Right cardiac atrium (tissue), 5 donors: Measurements from ENCODE around the gene NEURL3. TPM values are rescaled to one million over a fixed set of nuclear protein-coding genes. Genes with fewer than 3 reads are reported as not detected.
A peak's percentile ranks its signal among the peaks of the same experiment; 100 is the strongest.
"Not testable (repeated sequence)": the region's sequence is repeated elsewhere in the genome, so short reads cannot be mapped to it uniquely, and the experiment has no call there.

Source experiments
- ATAC-seq, 2 donors: fragments of 200-7000 bp; cut with Tn5 transposase; one replicate each; pipeline versions ENCODE4 v1.8.0 to v1.9.1; 2020; ENCODE audit warnings: moderate library complexity in 2 of 2, mild to moderate bottlenecking in 1 of 2
- DNase-seq, 3 donors: peaks; one replicate each; pipeline ENCODE4 v3.0.0-alpha.2; 2020
- H3K27ac ChIP-seq: one replicate; pipeline ENCODE4 v1.5.1; 2013; ENCODE audit warnings: mild to moderate bottlenecking, low read length, control low read depth, moderate library complexity
- H3K27me3 ChIP-seq: one replicate; pipeline ENCODE4 v1.6.1; 2013; ENCODE audit not compliant: control insufficient read depth, insufficient read depth
- H3K4me1 ChIP-seq: one replicate; pipeline ENCODE4 v1.6.1; 2013; ENCODE audit warnings: low read length; ENCODE audit not compliant: control insufficient read depth, insufficient read depth
- H3K4me3 ChIP-seq: one replicate; pipeline ENCODE4 v1.5.1; 2013; ENCODE audit warnings: low read length, control low read depth
- H3K9me3 ChIP-seq: one replicate; pipeline ENCODE4 v1.6.1; 2013; ENCODE audit warnings: low read length; ENCODE audit not compliant: control insufficient read depth
- WGBS: extraction: QIAGEN DNeasy Blood & Tissue Kit; methylation state at CpG from one replicate; pipeline ENCODE4 v1.1.7; 2013; 5-methylcytosine and 5-hydroxymethylcytosine counted together
- intact Hi-C, 4 donors: fragments of 100-400 bp; cut with DNase I; formaldehyde crosslinking; loops; one replicate each; pipeline versions ENCODE4 v1.11.0 to v1.14.0; 2022 to 2023
- polyA plus RNA-seq: library from polyadenylated mRNA; stranded (reverse); fragments of 200-250 nt; gene quantifications from one replicate; pipeline ENCODE4 v1.2.3, GENCODE V29; 2013
- total RNA-seq, 4 donors: library from RNA; stranded (reverse); fragmentation: NEBNext Ultra II Directional; extraction: Animal tissue kit (Norgen Biotek cat#: 25700); gene quantifications; one replicate each; pipeline ENCODE4 v1.2.1, GENCODE V29; 2021
- donor health status: healthy with polysubstance abuse.
- donor health status: DM: no; HTN: yes; CAD: no.
- donor health status: DM: no; HTN: no; CAD: no.
- donor health status: DM: no; HTN: yes; CAD: no; lungs with severe emphysema.
- donor health status: DM: yes; HTN: yes; CAD: no.

Gene NEURL3
- total and polyA plus RNA-seq, 5 donors: 0.07 to 0.20 (median 0.15) TPM; not detected in 2

DNA sequence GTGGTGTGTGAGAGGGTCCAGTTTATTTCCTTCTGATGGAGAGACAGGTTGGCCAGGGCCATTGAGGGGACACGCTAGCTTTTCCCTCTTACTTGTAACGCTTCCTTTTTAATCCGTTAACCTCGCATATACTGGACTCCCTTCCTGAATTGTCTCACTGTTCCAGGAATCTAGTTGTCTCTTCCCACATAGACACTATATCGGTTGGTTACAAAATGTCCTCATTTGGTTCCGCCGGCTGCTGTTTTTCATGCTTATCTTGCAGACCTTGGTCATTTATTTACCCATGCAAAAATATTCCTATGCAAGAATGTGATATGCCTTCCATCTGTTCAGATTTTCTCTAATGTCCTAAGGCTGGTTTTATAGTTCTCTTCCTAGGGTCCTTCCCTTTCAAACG lies 35.0 kb downstream of the NEURL3 start:
- no peaks in the 10 kb centered on the region for H3K9me3 ChIP-seq
- no peaks in the 10 kb centered on the region for H3K27me3 ChIP-seq
- intact Hi-C loops: loop anchor here in 1 of 4 donors (5.0 kb wide), 1 partner anchor 37 kb away; the partner anchor contains the start of gene NEURL3
- H3K27ac ChIP-seq: no peak overlapping the region
- DNase-seq: no peak
- peak; percentile 38 to 52 for ATAC-seq
- no peaks in the 10 kb centered on the region for H3K4me1 ChIP-seq
- peak overlapping the region; percentile 6 for H3K4me3 ChIP-seq
- 42% methylated on average over 8 of the region's 8 CpGs for WGBS

GRCh38 chr2:96468904-96469303 lies 36.3 kb downstream of the NEURL3 start:
- no peaks in the 10 kb centered on the region for H3K4me1 ChIP-seq
- ATAC-seq (no peak), DNase-seq (no peak)
- no peak overlapping the region for H3K4me3 ChIP-seq
- no peaks in the 10 kb centered on the region for H3K27me3 ChIP-seq
- H3K9me3 ChIP-seq: no peaks in the 10 kb centered on the region
- no peak overlapping the region for H3K27ac ChIP-seq
- 90% methylated on average over 6 of the region's 6 CpGs for WGBS
- intact Hi-C loops: no loop called here

DNA sequence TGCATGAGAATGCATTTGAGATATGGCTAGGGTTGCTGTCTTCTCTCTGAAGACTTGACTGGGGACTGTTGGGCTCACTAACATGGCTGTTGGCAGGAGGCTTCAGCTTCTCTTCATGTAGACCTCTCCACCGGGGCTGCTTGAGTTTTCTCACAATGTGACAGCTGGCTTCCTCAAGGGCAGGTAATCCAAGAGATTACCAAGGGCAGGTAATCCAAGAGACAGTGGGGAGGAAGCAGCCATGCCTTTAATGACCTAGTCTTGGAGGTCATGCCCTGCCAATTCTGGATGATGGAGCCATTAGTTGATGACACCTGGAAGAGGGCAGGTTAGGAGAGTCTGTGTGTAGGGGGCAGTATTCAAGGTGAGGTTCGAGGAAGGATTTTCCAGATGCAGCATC lies 40.5 kb downstream of the NEURL3 start:
- no peaks in the 10 kb centered on the region for H3K27me3 ChIP-seq
- ATAC-seq: no peak
- intact Hi-C loops: no loop called here
- no peak for DNase-seq
- no peak overlapping the region for H3K27ac ChIP-seq
- no peaks in the 10 kb centered on the region for H3K9me3 ChIP-seq
- no peaks in the 10 kb centered on the region for H3K4me1 ChIP-seq
- no peak overlapping the region for H3K4me3 ChIP-seq
- WGBS: 89% methylated on average over 2 of the region's 2 CpGs

GRCh38 chr2:96464061-96464460 lies 41.1 kb downstream of the NEURL3 start:
- no peaks in the 10 kb centered on the region for H3K4me1 ChIP-seq
- H3K27ac ChIP-seq: no peak overlapping the region
- DNase-seq: no peak
- 94% methylated on average over 3 of the region's 3 CpGs for WGBS
- H3K4me3 ChIP-seq: no peak overlapping the region
- ATAC-seq: no peak
- H3K9me3 ChIP-seq: no peaks in the 10 kb centered on the region
- intact Hi-C loops: no loop called here
- no peaks in the 10 kb centered on the region for H3K27me3 ChIP-seq

- H3K27me3 ChIP-seq: no peaks in the 10 kb centered on the region
- intact Hi-C loops: no loop called here
- no peak overlapping the region for H3K4me3 ChIP-seq
- ATAC-seq: no peak
- no peak overlapping the region for H3K27ac ChIP-seq
- H3K4me1 ChIP-seq: no peaks in the 10 kb centered on the region
- 68% methylated on average over 2 of the region's 2 CpGs for WGBS
- no peaks in the 10 kb centered on the region for H3K9me3 ChIP-seq
- DNase-seq: no peak
Measured at GRCh38 chr2:96463119-96463518, 42.0 kb downstream of the NEURL3 start.

DNA sequence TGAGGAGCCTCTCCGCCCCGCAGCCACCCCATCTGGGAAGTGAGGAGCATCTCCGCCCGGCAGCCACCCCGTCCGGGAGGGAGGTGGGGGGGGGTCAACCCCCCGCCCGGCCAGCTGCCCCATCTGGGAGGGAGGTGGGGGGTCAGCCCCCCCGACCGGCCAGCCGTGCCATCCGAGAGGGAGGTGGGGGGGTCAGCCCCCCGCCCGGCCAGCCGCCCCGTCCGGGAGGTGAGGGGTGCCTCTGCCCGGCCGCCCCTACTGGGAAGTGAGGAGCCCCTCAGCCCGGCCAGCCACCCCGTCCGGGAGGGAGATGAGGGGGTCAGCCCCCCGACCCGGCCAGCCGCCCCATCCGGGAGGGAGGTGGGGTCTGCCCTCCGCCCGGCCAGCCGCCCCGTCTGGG lies 43.5 kb downstream of the NEURL3 start:
- intact Hi-C loops, H3K27me3 ChIP-seq, DNase-seq, H3K27ac ChIP-seq, H3K4me3 ChIP-seq, H3K9me3 ChIP-seq, ATAC-seq, H3K4me1 ChIP-seq: not testable (repeated sequence)
- WGBS: 90% methylated on average over 14 of the region's 30 CpGs

DNA sequence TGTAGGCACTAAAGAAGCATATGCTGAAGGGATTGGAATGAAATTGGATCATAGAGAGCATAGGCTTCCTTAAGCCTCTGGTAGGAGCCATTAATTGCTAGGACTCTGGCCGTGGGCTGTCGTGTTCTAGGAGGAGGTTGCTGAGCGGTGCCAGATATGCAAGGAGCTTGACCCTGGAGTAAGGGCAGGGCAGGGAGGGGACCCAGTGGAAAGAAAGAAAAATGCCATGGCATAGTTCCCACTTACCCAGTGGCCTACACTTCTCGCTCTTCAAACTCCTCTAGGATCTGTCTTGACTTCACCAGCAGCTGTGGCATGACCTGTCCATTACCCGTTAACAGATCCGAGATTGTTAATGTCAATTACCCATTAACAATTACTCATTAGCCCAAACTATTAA lies 53.1 kb downstream of the NEURL3 start:
- 84% methylated on average over 6 of the region's 6 CpGs for WGBS
- Histone ChIP-seq H3K27ac (no peak overlapping the region), H3K4me1 (peaks cover 3% of the 10 kb centered on the region), H3K27me3 (no peaks in the 10 kb centered on the region), H3K4me3 (no peak overlapping the region), H3K9me3 (no peaks in the 10 kb centered on the region)
- ATAC-seq (no peak), DNase-seq (no peak)
- intact Hi-C loops: no loop called here

GRCh38 chr2:96449637-96450036 lies 55.5 kb downstream of the NEURL3 start:
- Histone ChIP-seq H3K27me3 (no peaks in the 10 kb centered on the region), H3K4me1 (peaks cover 3% of the 10 kb centered on the region), H3K4me3 (no peak overlapping the region), H3K27ac (no peak overlapping the region), H3K9me3 (no peaks in the 10 kb centered on the region)
- WGBS: 56% methylated on average over 6 of the region's 6 CpGs
- DNase-seq (no peak), ATAC-seq (peak in 1 of 2 donors; percentile 32)
- intact Hi-C loops: no loop called here

- H3K4me1 ChIP-seq: peaks cover 3% of the 10 kb centered on the region
- no peaks in the 10 kb centered on the region for H3K27me3 ChIP-seq
- DNase-seq (no peak), ATAC-seq (peak; percentile 36 to 69)
- 46% methylated on average over 2 of the region's 2 CpGs for WGBS
- H3K4me3 ChIP-seq: no peak overlapping the region
- no peak overlapping the region for H3K27ac ChIP-seq
- no peaks in the 10 kb centered on the region for H3K9me3 ChIP-seq
- intact Hi-C loops: no loop called here
Measured at GRCh38 chr2:96449174-96449573, 56.0 kb downstream of the NEURL3 start.

GRCh38 chr2:96447726-96448125 lies 57.4 kb downstream of the NEURL3 start:
- ATAC-seq: no peak
- Histone ChIP-seq H3K27ac (no peak overlapping the region), H3K4me3 (no peak overlapping the region), H3K4me1 (peaks cover 3% of the 10 kb centered on the region), H3K27me3 (no peaks in the 10 kb centered on the region), H3K9me3 (no peaks in the 10 kb centered on the region)
- intact Hi-C loops: no loop called here
- no peak for DNase-seq
